ENCODE data around the gene CAND1.

The CAND1 gene

GRCh38 chr12:67243260-67243659 lies 25.9 kb upstream of the CAND1 start:
- Histone ChIP-seq H4K20me1 (ENCODE audit: insufficient read depth, low read length) (no peaks in the 10 kb centered on the region), H3K9ac (ENCODE audit: low read length) (no peak overlapping the region), H3K4me1 (ENCODE audit: low read length) (no peaks in the 10 kb centered on the region), H3K4me3 (ENCODE audit: low read length) (no peak overlapping the region), H3K9me3 (replicated peaks; ENCODE audit: insufficient read depth, low read length) (no peaks in the 10 kb centered on the region), H3K79me2 (ENCODE audit: low read length) (no peaks in the 10 kb centered on the region), H3K27me3 (replicated peaks; ENCODE audit: insufficient read depth, low read length) (no peaks in the 10 kb centered on the region), H3K9me2 (replicated peaks; ENCODE audit: insufficient read depth, low read length) (no peaks in the 10 kb centered on the region), H3K36me3 (replicated peaks; ENCODE audit: insufficient read depth, low read length) (no peaks in the 10 kb centered on the region), H3K27ac (ENCODE audit: low read length) (no peak overlapping the region), H3F3A (ENCODE audit: insufficient read depth, low read length) (no peaks in the 10 kb centered on the region), H3K4me2 (ENCODE audit: low read depth, low read length) (no peak overlapping the region), H2AFZ (ENCODE audit: low read length) (no peak overlapping the region)
- DNase-seq, result no peak
- TF ChIP-seq CTCF (IDR thresholded peaks at IDR 0.05; ENCODE audit: low read length), result no peak
- no peak for TF ChIP-seq EZH2phosphoT487 (IDR thresholded peaks at IDR 0.05; ENCODE audit: low read length)
- no peak for TF ChIP-seq EZH2 (optimal IDR thresholded peaks at IDR 0.05; ENCODE audit: low read depth, low read length)

GRCh38 chr12:67245571-67245970 lies 23.6 kb upstream of the CAND1 start:
- Histone ChIP-seq H3K9me2 (replicated peaks; ENCODE audit: insufficient read depth, low read length) (no peaks in the 10 kb centered on the region), H4K20me1 (ENCODE audit: insufficient read depth, low read length) (no peaks in the 10 kb centered on the region), H3F3A (ENCODE audit: insufficient read depth, low read length) (no peaks in the 10 kb centered on the region), H3K4me2 (ENCODE audit: low read depth, low read length) (no peak overlapping the region), H2AFZ (ENCODE audit: low read length) (no peak overlapping the region), H3K79me2 (ENCODE audit: low read length) (no peaks in the 10 kb centered on the region), H3K27ac (ENCODE audit: low read length) (no peak overlapping the region), H3K36me3 (replicated peaks; ENCODE audit: insufficient read depth, low read length) (no peaks in the 10 kb centered on the region), H3K27me3 (replicated peaks; ENCODE audit: insufficient read depth, low read length) (no peaks in the 10 kb centered on the region), H3K9me3 (replicated peaks; ENCODE audit: insufficient read depth, low read length) (no peaks in the 10 kb centered on the region), H3K4me1 (ENCODE audit: low read length) (no peaks in the 10 kb centered on the region), H3K4me3 (ENCODE audit: low read length) (no peak overlapping the region), H3K9ac (ENCODE audit: low read length) (no peak overlapping the region)
- TF ChIP-seq EZH2phosphoT487 (IDR thresholded peaks at IDR 0.05; ENCODE audit: low read length) (no peak), CTCF (IDR thresholded peaks at IDR 0.05; ENCODE audit: low read length) (no peak), EZH2 (optimal IDR thresholded peaks at IDR 0.05; ENCODE audit: low read depth, low read length) (no peak)
- no peak for DNase-seq

DNA sequence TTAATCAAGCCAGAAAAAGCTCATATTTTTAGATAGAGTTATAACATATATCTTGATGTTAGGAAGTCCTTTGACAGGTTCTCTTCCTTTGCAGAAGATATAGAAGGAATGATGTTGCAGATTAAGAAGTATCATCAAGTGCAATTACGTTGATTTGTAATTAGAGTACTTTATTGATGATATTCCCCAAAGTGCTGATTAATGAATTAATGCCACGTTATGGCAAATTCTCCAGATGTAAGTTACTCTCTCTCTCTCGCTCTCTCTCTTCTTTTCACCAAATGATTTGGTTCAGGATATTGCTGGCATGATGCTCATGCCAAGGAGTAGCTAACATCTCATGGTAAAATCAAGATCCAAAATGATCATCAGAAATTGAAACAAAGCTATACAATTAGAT lies 18.1 kb upstream of the CAND1 start:
- Histone ChIP-seq H3K27ac (ENCODE audit: low read length) (no peak overlapping the region), H3K4me1 (ENCODE audit: low read length) (no peaks in the 10 kb centered on the region), H3K9me2 (replicated peaks; ENCODE audit: insufficient read depth, low read length) (no peaks in the 10 kb centered on the region), H3K4me2 (ENCODE audit: low read depth, low read length) (no peak overlapping the region), H3K36me3 (replicated peaks; ENCODE audit: insufficient read depth, low read length) (no peaks in the 10 kb centered on the region), H3K27me3 (replicated peaks; ENCODE audit: insufficient read depth, low read length) (no peaks in the 10 kb centered on the region), H3K4me3 (ENCODE audit: low read length) (no peak overlapping the region), H3F3A (ENCODE audit: insufficient read depth, low read length) (no peaks in the 10 kb centered on the region), H3K9ac (ENCODE audit: low read length) (no peak overlapping the region), H4K20me1 (ENCODE audit: insufficient read depth, low read length) (no peaks in the 10 kb centered on the region), H3K79me2 (ENCODE audit: low read length) (no peaks in the 10 kb centered on the region), H3K9me3 (replicated peaks; ENCODE audit: insufficient read depth, low read length) (no peaks in the 10 kb centered on the region), H2AFZ (ENCODE audit: low read length) (no peak overlapping the region)
- TF ChIP-seq EZH2phosphoT487 (IDR thresholded peaks at IDR 0.05; ENCODE audit: low read length) (no peak), CTCF (IDR thresholded peaks at IDR 0.05; ENCODE audit: low read length) (no peak), EZH2 (optimal IDR thresholded peaks at IDR 0.05; ENCODE audit: low read depth, low read length) (no peak)
- no peak for DNase-seq
